GM12801 (cell line): ENCODE measurements around the gene SLC22A23.

Source experiments
- CTCF ChIP-seq: IDR thresholded peaks from one replicate; pipeline ENCODE4 v1.5.1; 2011; ENCODE audit warnings: control low read depth; ENCODE audit not compliant: insufficient read length; ENCODE audit errors: extremely low read depth

SLC22A23 gene

GRCh38 chr6:3428700-3429099, 28.1 kb downstream of the SLC22A23 start:
- TF ChIP-seq CTCF, result no peak

GRCh38 chr6:3428247-3428646, 28.6 kb downstream of the SLC22A23 start:
- no peak for TF ChIP-seq CTCF

- no peak for TF ChIP-seq CTCF
Measured at GRCh38 chr6:3427687-3428085, 29.2 kb downstream of the SLC22A23 start.

- TF ChIP-seq CTCF, result no peak
Measured at GRCh38 chr6:3426927-3427686, 29.7 kb downstream of the SLC22A23 start.

- no peak for TF ChIP-seq CTCF
Measured at GRCh38 chr6:3426091-3426926, 30.5 kb downstream of the SLC22A23 start.

DNA sequence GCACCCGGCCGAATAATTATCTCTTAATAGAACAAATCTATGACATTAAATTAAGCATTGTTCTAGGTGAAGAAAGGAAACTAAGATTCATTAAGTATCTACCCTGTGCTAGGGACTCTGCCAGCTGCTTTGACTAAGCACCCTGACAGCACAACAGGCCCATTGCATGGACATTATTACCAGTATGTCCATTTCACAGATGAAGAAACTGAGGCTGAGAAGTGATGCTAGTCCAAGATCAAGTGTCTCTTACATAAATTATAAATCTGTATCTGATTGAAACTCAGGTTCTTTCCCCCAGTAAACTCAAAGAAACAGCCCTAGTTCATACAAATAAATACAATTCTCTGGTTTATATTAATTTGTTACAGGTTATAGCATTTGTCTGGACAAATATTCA, 31.3 kb downstream of the SLC22A23 start:
- no peak for TF ChIP-seq CTCF

- TF ChIP-seq CTCF, result no peak
Measured at GRCh38 chr6:3424185-3424927, 32.5 kb downstream of the SLC22A23 start.
